ENCODE results near the gene PSAP. TPM values are rescaled to one million over a fixed set of nuclear protein-coding genes. Genes with fewer than 3 reads are reported as not detected.

The PSAP gene
- total RNA-seq, 1 experiment from 2014 or later: 336 TPM

DNA sequence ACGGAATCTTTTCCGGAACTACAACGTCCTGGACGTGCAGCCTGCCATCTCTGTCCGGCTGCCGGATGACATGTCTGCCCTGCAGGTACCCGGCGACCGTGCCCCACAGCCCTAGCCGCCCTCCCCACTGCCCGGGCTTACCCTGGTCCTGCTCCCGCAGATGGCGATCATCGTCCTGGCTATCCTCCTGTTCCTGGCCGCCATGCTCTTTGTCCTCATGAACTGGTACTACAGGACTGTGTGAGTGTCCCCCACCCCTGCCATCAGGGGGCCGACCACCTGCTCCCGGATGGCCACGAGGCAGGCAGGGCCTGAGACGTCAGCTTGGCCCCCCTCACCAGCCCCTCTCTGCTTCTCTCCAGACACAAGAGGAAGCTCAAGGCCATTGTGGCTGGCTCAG lies 39.7 kb downstream of the PSAP start:
- H3K9me3 Mint-ChIP-seq: no peaks in the 10 kb centered on the region
- no peak overlapping the region for H3K18ac ChIP-seq (ENCODE audit: insufficient read length, low read depth, low read length)

More for the DNA sequence above, 39.7 kb downstream of the PSAP start:
- Histone ChIP-seq H3T11ph (ENCODE audit: low read length) (no peak overlapping the region), H2BK20ac (ENCODE audit: low read depth, low read length, poor library complexity, severe bottlenecking) (no peak overlapping the region), H3K27ac (ENCODE audit: insufficient read length, low read depth, low read length) (no peak overlapping the region), H2AFZ (ENCODE audit: low read length) (no peak overlapping the region), H3K4me1 (ENCODE audit: insufficient read depth, low read length) (no peaks in the 10 kb centered on the region), H2BK120ac (ENCODE audit: low read depth, low read length, poor library complexity, severe bottlenecking) (no peak overlapping the region), H3K23ac (ENCODE audit: insufficient read length, low read depth, low read length) (no peak overlapping the region), H3K4me2 (ENCODE audit: insufficient read depth, insufficient read length, low read length) (no peak overlapping the region), H2BK5ac (ENCODE audit: insufficient read length, low read length) (no peak overlapping the region), H3K27me3 (ENCODE audit: insufficient read depth, low read length) (no peaks in the 10 kb centered on the region), H4K20me1 (ENCODE audit: control insufficient read depth, insufficient read depth, insufficient read length) (no peaks in the 10 kb centered on the region), H2BK15ac (ENCODE audit: low read depth, low read length) (no peak overlapping the region), H3K4ac (ENCODE audit: low read depth, low read length) (no peak overlapping the region), H3K9me3 (ENCODE audit: control insufficient read depth, low read depth, low read length) (no peaks in the 10 kb centered on the region), H4K5ac (ENCODE audit: insufficient read length, low read depth, low read length) (no peak overlapping the region), H2AK5ac (ENCODE audit: insufficient read length, low read length) (no peak overlapping the region), H2BK12ac (ENCODE audit: insufficient read length, low read depth, low read length) (no peak overlapping the region), H3K23me2 (ENCODE audit: insufficient read length, low read depth, low read length, poor library complexity, severe bottlenecking) (no peaks in the 10 kb centered on the region), H3K9ac (ENCODE audit: extremely low read depth, insufficient read length, low read length) (no peak overlapping the region), H4K91ac (ENCODE audit: insufficient read length, low read depth, low read length) (no peak overlapping the region), H3K79me2 (ENCODE audit: insufficient read depth, low read length) (no peaks in the 10 kb centered on the region), H3K14ac (ENCODE audit: insufficient read depth, low read length) (no peak overlapping the region; the same call in 1 of the 2 replicates), H4K8ac (replicated peaks; ENCODE audit: insufficient read length, low read depth, low read length) (no peak overlapping the region), H3K79me1 (ENCODE audit: insufficient read depth, low read depth, low read length, poor library complexity, severe bottlenecking) (no peaks in the 10 kb centered on the region), H3K56ac (ENCODE audit: insufficient read length, low read depth, low read length) (no peak overlapping the region)
- peaks cover 6 to 19% (median 16%) of the 10 kb centered on the region in 3 experiments; a peak in 6 of 7 replicates for H3K36me3 Mint-ChIP-seq (ENCODE audit: insufficient read depth in 1 of 3, low read depth in 3 of 3)
- DNase-seq: no peak
- no peak overlapping the region for H3K27ac Mint-ChIP-seq
- TF ChIP-seq, protein P1, sequence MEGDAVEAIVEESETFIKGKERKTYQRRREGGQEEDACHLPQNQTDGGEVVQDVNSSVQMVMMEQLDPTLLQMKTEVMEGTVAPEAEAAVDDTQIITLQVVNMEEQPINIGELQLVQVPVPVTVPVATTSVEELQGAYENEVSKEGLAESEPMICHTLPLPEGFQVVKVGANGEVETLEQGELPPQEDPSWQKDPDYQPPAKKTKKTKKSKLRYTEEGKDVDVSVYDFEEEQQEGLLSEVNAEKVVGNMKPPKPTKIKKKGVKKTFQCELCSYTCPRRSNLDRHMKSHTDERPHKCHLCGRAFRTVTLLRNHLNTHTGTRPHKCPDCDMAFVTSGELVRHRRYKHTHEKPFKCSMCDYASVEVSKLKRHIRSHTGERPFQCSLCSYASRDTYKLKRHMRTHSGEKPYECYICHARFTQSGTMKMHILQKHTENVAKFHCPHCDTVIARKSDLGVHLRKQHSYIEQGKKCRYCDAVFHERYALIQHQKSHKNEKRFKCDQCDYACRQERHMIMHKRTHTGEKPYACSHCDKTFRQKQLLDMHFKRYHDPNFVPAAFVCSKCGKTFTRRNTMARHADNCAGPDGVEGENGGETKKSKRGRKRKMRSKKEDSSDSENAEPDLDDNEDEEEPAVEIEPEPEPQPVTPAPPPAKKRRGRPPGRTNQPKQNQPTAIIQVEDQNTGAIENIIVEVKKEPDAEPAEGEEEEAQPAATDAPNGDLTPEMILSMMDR (conservative IDR thresholded peaks at IDR 0.05): no peak
- no CpG with 5 or more reads among the region's 19 CpGs for WGBS (ENCODE audit: extremely low coverage, insufficient read length, low lambda C conversion rate)
- H3K27me3 Mint-ChIP-seq (ENCODE audit: low read depth): peaks cover 10% of the 10 kb centered on the region
- H3K4me1 Mint-ChIP-seq: peaks cover 0 to 2% of the 10 kb centered on the region in 2 experiments; a peak in 2 of 4 replicates
- H3K4me3 Mint-ChIP-seq: no peak overlapping the region

Data from H9 (cell line).